SIG-M5 treated with dmso at 0.1 percent for 504 hours (cell line): ENCODE results near the gene LRRTM4.
"Not testable (repeated sequence)": the region's sequence is repeated elsewhere in the genome, so short reads cannot be mapped to it uniquely, and the experiment has no call there.

Source experiments
- DNase-seq: peaks from one replicate; lab custom pipeline; 2025; ENCODE audit not compliant: unreplicated experiment; lab: John Stamatoyannopoulos, UW

LRRTM4 gene

DNA sequence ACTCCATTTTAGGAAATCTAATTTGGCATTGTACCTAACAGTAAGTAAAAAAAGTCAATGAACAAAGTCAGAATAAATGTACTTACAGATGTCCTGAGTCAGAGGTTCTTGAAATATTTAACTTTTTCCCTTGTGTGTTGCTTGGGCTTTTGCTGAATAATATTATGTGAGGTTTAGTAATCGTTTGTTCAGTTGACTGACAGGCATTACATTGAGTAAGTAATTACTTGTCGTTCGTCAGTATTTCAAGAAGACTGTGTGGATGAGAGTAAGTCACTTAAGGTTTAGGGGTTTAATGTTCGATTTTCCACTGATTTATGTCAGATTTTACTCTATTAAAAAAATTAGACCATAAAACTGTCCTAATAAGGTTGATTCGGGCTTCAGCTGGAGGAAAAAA is 342.9 kb downstream of the LRRTM4 start:
- DNase-seq = no peak

DNA sequence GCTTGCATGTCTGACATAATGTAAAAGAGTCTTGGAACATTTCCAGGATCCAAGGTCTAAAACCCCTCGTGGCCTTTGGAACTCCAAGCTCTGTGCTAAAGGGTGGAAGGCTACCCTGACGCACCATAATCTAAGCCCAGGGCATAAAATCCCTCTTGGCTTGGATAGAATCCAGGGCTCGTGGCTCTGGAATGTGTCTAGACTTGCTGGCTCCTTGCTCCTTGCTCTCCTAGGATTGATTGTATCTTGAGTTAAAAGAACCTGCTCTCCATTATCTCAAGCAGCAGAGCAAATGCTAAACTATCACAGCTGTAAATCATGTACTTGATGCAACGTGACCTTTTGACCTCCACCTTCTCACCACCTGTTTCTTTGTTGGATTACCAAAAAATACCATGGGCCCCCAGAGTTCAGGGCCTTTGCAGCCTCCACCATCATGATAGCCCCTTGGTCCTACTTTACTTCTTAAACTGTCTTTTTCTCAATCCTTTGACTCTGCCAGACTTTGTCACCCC is 346.9 kb downstream of the LRRTM4 start:
- DNase-seq = not testable (repeated sequence)

- DNase-seq = no peak
Observed at GRCh38 chr2:77169426-77169825, 352.8 kb downstream of the LRRTM4 start.

- DNase-seq = not testable (repeated sequence)
Observed at GRCh38 chr2:77164021-77164420, 358.2 kb downstream of the LRRTM4 start.

DNA sequence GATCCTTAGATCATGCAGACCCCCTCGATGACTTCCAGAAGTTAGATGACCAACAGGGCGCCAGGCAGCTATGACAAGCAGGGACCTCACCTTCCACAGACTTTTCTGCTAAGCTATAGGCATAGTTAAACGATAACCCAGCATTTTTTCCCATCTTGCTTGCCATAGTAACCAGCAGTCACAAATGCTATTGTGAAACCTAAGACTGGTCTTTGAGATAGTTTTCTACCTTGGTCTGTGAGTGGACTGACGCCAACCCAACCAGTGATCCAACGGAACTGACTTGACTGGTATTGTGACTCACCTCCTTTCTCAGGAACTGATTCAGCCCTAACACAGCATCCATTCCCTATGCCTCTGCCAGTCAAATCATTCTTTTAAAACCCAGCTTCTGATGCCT is 361.2 kb downstream of the LRRTM4 start:
- no peak for DNase-seq

DNA sequence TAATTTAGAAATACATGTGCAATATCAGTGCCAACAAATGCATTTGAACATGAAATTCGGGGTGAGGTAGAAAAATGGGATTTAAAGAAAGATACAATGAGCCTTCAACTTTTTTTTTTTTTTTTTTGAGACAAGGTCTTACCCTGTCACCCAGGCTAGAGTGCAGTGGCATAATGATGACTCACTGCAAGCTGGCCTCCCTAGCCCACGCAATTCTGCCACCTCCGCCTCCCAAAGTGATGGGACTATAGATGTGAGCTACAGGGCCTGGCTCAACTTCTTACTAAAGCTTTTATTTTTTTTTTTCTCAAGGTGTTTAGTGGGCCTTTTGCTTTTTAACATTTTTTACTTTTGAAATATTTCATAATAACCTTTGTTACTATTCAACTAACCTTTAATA is 365.6 kb downstream of the LRRTM4 start:
- DNase-seq = no peak

DNA sequence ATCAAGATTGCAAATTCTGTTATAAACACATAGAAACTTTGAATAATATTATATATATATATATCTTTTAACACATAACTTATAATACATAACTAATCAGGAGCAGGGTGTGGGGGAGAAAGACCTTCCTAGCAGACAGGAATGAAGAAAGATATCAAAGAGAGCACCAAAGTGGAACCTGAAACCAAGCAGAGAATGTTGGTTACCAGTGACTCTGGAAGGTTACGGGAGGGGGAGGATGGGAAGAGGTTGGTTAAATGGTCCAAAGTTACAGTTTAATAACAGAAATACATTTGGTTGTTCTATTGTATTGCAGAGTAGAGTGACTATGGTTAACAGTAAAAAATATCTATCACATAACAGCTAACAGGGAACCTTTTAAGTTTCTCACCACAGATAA is 366.7 kb downstream of the LRRTM4 start:
- DNase-seq = no peak

DNA sequence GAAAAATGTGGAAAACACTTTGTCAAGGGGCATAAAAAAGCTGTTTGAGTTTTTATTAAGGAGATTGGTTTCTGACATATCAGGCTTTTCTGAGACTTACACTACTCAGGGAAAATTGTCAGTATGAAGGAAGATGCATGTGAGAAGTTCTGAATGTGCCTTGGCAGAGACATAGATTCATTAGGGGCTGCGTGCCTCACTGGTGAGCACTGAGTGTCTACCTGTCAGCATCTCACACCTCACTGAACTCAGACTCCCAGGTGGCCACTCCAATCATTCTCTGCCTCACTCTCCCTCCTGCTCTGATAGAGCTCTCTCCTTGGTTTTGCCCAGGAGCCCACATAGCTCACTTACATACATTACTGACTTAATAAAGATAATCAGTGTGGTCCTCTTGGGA is 372.6 kb downstream of the LRRTM4 start:
- DNase-seq = no peak

- DNase-seq = no peak
Observed at GRCh38 chr2:77147153-77147552, 375.0 kb downstream of the LRRTM4 start.

DNA sequence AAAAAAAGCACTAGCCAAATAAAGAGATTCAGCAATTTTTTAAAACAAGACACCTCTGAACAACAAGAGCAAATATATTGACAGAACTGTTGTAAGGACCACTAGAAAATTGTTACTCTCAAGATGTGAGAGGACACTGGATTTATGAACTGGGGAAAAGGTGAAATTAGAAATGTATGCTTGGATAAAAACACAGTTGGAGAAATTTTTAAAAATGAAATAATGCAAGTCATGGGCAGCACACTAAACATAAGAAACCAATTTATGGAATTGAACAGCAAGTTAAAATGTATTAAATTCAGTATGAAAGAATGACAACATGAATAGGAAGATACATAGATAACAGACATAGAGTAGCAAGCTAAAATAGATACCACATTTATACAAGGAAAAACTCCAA is 377.4 kb downstream of the LRRTM4 start:
- no peak for DNase-seq

DNA sequence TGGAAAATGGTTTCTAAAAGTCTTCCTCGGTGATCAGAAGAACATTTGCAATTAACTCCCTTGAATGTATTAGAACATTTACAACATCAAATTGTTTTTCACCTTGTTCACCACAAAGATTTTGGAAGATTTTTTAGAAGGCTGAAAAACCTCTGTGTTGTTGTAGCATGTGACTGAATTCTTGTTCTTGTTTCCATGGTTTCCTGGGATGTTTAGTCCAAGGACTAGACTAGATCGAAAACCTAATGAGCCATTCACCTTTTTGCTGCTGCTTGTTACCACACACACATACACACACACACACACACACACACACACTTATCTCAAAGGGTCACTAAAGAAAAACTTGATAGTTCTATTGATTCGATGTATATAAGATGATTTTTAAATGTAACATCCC is 380.0 kb downstream of the LRRTM4 start:
- no peak for DNase-seq

GRCh38 chr2:77128479-77128878 is 393.7 kb downstream of the LRRTM4 start:
- not testable (repeated sequence) for DNase-seq

GRCh38 chr2:77127345-77127744 is 394.8 kb downstream of the LRRTM4 start:
- no peak for DNase-seq

GRCh38 chr2:77121518-77121917 is 400.7 kb downstream of the LRRTM4 start:
- DNase-seq = no peak

DNA sequence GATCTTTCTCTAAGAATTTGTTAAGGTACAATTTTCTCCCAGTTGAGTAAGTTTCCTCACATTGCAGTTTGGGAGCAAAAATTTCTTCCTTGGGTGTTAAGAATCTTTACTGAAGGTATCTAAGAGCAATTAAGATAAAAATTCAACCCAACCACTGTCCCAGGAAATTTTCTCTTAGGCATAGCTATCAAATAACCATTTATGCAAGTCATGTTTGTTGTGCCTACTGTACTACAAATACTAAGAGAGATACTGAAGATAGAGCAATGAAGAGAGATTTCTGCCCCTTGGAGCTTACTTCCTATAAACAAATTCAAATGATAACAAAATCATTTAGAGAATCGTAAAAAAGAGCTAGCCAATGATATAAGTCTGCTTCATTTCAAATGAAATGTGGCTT is 402.8 kb downstream of the LRRTM4 start:
- no peak for DNase-seq

DNA sequence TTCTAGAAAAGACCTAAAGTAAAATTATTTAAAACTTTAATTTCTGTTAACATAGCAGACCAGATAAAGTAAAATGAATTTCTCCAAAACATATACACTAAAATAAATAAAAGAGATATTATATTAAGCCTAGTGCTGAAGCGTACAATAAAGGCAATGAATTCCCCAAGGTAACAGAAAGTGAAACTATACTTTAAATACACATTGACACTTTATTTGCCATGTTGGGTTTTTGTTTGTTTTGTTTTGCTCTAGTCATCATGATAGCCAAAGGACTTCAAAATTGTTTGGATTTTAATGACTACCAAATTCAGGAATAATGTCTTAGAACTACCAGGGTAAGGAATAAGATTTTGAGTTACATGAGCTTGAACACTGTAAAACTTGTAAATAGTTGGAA is 413.3 kb downstream of the LRRTM4 start:
- no peak for DNase-seq

GRCh38 chr2:77105008-77105407 is 417.2 kb downstream of the LRRTM4 start:
- no peak for DNase-seq

GRCh38 chr2:77104554-77104953 is 417.6 kb downstream of the LRRTM4 start:
- no peak for DNase-seq

- DNase-seq = no peak
Observed at GRCh38 chr2:77102927-77103326, 419.2 kb downstream of the LRRTM4 start.

DNA sequence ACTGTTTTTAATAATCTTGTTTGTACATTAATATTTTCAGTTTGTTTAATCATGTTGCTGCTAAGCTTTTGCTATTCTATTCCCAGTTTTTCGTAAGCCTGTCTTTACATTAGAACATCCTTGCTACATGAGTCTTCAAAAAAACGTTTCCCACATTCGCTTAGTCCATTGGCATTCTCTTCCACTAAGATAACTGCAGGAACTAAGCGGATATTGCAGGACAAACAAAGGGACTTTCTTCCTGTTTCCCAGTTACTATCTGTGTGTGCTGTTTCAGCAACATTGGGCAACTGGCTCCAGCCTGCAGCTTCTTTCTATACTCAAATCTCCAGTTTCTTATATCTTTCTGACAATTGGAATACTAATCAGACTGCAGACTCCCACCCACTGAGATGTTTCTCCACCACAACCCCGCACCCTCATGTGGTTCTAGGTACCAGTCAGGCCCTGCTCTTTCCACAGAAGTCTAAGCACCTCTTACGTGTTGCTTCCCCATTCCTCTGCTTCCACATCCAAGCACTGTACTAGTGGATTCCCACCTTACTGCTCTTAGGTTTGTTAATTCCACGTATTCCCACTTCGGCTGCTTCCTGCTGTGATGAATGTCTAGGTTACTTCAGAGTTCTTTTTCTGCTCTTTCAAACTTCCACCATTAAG is 420.3 kb downstream of the LRRTM4 start:
- no peak for DNase-seq

DNA sequence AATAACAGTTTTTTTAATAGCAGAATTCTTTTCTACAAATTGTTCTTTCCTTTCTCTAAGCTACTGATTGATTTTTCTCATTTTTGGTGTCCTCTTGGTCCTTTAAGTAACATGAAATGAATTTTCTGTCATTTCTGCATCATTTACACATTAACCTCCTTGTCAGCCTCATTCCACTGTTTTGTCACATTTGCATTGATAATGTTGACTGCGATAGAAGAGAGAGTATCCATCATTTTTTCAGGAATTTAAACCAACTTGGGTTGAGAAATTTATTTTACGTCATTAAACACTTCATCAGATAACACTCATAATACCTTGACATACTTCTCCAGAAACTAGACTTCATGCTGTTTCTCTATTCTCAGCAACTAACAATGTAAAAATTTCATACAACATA is 422.2 kb downstream of the LRRTM4 start:
- DNase-seq = no peak

DNA sequence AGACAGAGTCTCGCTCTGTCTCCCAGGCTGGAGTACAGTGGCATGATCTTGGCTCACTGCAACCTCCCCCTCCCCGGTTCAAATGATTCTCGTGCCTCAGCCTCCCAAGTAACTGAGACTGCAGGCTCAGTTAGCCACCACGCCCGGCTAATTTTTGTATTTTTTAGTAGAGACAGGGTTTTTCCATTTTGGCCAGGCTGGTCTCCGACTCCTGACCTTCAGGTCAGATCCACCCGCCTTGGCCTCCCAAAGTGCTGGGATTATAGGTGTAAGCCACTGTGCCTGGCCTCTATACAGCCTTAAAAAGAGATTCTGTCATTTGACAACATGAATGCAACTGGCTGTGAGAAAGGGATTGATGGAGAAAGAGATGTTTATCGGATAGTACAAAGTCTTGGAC is 426.7 kb downstream of the LRRTM4 start:
- not testable (repeated sequence) for DNase-seq

GRCh38 chr2:77095096-77095495 is 427.1 kb downstream of the LRRTM4 start:
- DNase-seq = no peak
